ENCODE measurements around the gene GNAT1. TPM values are rescaled to one million over a fixed set of nuclear protein-coding genes. Genes with fewer than 3 reads are reported as not detected.
A peak's percentile ranks its signal among the peaks of the same experiment; 100 is the strongest.

Gene GNAT1
- total RNA-seq, 1 experiment from 2014 or later, result 0.13 TPM

DNA sequence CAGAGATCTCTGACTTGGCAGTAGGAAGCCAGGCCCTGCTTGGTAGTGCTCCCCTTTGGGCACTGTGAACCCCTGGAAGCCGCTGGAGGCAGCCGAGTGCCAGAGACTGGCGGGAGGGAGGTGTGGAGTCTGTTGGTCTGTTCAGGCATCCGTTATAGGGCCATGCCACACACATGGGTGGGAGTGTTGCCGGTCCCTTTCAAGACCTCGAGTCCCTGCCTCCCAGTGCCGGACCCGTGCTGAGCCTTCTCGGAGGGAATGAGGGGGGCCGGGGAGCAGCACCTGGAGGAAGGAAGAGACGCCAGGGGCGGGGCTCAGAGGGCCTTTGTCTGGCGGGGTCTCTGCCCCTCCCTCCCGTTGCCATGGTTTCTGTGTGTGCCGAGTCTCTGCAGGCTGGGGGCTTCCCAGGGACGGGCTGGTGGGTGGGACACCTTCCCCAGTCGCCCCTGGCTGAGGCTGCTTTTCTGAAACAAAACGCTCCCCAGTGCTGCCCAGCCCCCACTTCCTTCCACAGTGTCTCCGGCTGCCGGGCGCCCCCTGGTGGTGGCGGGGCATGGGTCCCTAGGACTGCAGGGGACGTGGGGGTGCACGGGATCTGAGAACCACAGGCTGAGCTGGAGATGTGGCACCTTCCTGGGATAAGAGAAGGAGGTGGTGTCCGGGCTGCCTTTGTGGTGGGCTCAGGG, 54.6 kb downstream of the GNAT1 start (continued):
- no peak for TF ChIP-seq MXD4 (CRISPR knock-in tag; IDR thresholded peaks at IDR 0.05; ENCODE audit: borderline replicate concordance)
- TF ChIP-seq, protein P1, sequence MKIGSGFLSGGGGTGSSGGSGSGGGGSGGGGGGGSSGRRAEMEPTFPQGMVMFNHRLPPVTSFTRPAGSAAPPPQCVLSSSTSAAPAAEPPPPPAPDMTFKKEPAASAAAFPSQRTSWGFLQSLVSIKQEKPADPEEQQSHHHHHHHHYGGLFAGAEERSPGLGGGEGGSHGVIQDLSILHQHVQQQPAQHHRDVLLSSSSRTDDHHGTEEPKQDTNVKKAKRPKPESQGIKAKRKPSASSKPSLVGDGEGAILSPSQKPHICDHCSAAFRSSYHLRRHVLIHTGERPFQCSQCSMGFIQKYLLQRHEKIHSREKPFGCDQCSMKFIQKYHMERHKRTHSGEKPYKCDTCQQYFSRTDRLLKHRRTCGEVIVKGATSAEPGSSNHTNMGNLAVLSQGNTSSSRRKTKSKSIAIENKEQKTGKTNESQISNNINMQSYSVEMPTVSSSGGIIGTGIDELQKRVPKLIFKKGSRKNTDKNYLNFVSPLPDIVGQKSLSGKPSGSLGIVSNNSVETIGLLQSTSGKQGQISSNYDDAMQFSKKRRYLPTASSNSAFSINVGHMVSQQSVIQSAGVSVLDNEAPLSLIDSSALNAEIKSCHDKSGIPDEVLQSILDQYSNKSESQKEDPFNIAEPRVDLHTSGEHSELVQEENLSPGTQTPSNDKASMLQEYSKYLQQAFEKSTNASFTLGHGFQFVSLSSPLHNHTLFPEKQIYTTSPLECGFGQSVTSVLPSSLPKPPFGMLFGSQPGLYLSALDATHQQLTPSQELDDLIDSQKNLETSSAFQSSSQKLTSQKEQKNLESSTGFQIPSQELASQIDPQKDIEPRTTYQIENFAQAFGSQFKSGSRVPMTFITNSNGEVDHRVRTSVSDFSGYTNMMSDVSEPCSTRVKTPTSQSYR (CRISPR knock-in tag; IDR thresholded peaks at IDR 0.05), result peak; percentile 96
- 0 out of 2 replicates have a peak, but pooled peaks have one; percentile 20 for TF ChIP-seq E2F5 (CRISPR knock-in tag; IDR thresholded peaks at IDR 0.05)

GRCh38 chr3:50246517-50246954, 55.1 kb downstream of the GNAT1 start:
- DNase-seq (ENCODE audit: low spot score) (no peak), ATAC-seq (peak; percentile 33)
- peaks cover 7% of the 10 kb centered on the region; the same call in 1 of the 2 replicates for H3K36me3 Mint-ChIP-seq
- H3K27me3 Mint-ChIP-seq (ENCODE audit: low read depth), result no peaks in the 10 kb centered on the region
- H3K4me1 Mint-ChIP-seq, result peaks cover 55% of the 10 kb centered on the region
- CTCF ChIA-PET, result interaction anchor here (0.5 to 6.0 kb wide), 50 partner anchors 9 to 406 kb away, joined by 3 to 154 read pairs (median 5); partner anchors contain the start of genes C3orf18, CYB561D2, GNAI2 and GNAT1
- H3K9me3 Mint-ChIP-seq, result no peaks in the 10 kb centered on the region
- peak overlapping the region; percentile 89 for H3K27ac Mint-ChIP-seq
- TF ChIP-seq TCF7 (CRISPR knock-in tag; IDR thresholded peaks at IDR 0.05; ENCODE audit: low read depth) (peak; percentile 39; the same call in 1 of the 2 replicates), ZBTB21 (CRISPR knock-in tag; IDR thresholded peaks at IDR 0.05; ENCODE audit: borderline replicate concordance) (0 out of 2 replicates have a peak, but pooled peaks have one; percentile 21), ETV6 (CRISPR knock-in tag; IDR thresholded peaks at IDR 0.05) (no peak)
- H3K4me3 Mint-ChIP-seq, result peak overlapping the region; percentile 40; the same call in 1 of the 2 replicates
- POLR2A ChIA-PET, result interaction anchor here (0.7 to 1.7 kb wide), 8 partner anchors 8 to 124 kb away, joined by 3 to 10 read pairs (median 4); no protein-coding TSS in a partner anchor

Small RNA genes lying within 50 kb of the gene (microRNA-seq; reads per million reads assigned to microRNA genes)
- not detected for gene MIR566 (ENCODE audit: borderline number of aligned reads)
- not detected for gene MIR5787 (ENCODE audit: borderline number of aligned reads)

Other genes with a start within 250 kb of the GNAT1 start
- gene RBM5, start 102.7 kb upstream of the GNAT1 start, total RNA-seq (2021), result 88.0 to 92.3 TPM (median 92.1 TPM) in 3 replicates
- gene SEMA3F, start 36.3 kb upstream of the GNAT1 start, total RNA-seq (2021), result 49.0 to 52.0 TPM (median 52.0 TPM) in 3 replicates
- gene SLC38A3, start 13.7 kb downstream of the GNAT1 start, total RNA-seq (2021), result 0.90 to 1.6 TPM (median 1.3 TPM) in 3 replicates
- gene GNAI2, start 44.6 kb downstream of the GNAT1 start, total RNA-seq (2021), result 181 to 185 TPM (median 185 TPM) in 3 replicates
- gene SEMA3B, start 77.5 kb downstream of the GNAT1 start, total RNA-seq (2021), result 7.3 to 9.0 TPM (median 8.7 TPM) in 3 replicates
- 0.41 to 0.60 TPM (median 0.57 TPM) in 3 replicates for gene LSMEM2, start 87.5 kb downstream of the GNAT1 start, total RNA-seq (2021)
- 63.2 to 92.0 TPM (median 75.6 TPM) in 3 replicates for gene IFRD2, start 100.8 kb downstream of the GNAT1 start, total RNA-seq (2021)
- 2.9 to 3.8 TPM (median 3.2 TPM) in 3 replicates for gene HYAL3, start 107.8 kb downstream of the GNAT1 start, total RNA-seq (2021)
- gene NAA80, start 107.8 kb downstream of the GNAT1 start, total RNA-seq (2021), result 13.7 to 17.3 TPM (median 13.7 TPM) in 3 replicates
- 3.4 to 3.8 TPM (median 3.5 TPM) in 3 replicates for gene HYAL1, start 112.0 kb downstream of the GNAT1 start, total RNA-seq (2021)
- gene HYAL2, start 131.1 kb downstream of the GNAT1 start, total RNA-seq (2021), result 58.0 to 65.6 TPM (median 62.9 TPM) in 3 replicates
- 34.7 to 41.1 TPM (median 38.0 TPM) in 3 replicates for gene TUSC2, start 136.6 kb downstream of the GNAT1 start, total RNA-seq (2021)
- gene RASSF1, start 149.2 kb downstream of the GNAT1 start, total RNA-seq (2021), result 13.2 to 14.5 TPM (median 14.5 TPM) in 3 replicates
- 0.46 to 0.80 TPM (median 0.74 TPM) in 3 replicates for gene ZMYND10, start 154.1 kb downstream of the GNAT1 start, total RNA-seq (2021)
- 20.6 to 26.6 TPM (median 23.9 TPM) in 3 replicates for gene NPRL2, start 159.2 kb downstream of the GNAT1 start, total RNA-seq (2021)
- 9.8 to 12.0 TPM (median 11.3 TPM) in 3 replicates for gene CYB561D2, start 159.3 kb downstream of the GNAT1 start, total RNA-seq (2021)
- gene TMEM115, start 167.9 kb downstream of the GNAT1 start, total RNA-seq (2021), result 26.7 to 30.0 TPM (median 28.4 TPM) in 3 replicates